Fibroblast of skin of left quadriceps (primary cell): ENCODE results near the gene PSMA7.
"Not testable (repeated sequence)": the region's sequence is repeated elsewhere in the genome, so short reads cannot be mapped to it uniquely, and the experiment has no call there.

ENCODE experiments used
- DNase-seq, 2 experiments: peaks; one replicate each; pipeline ENCODE4 v3.0.0-alpha.2; 2013; ENCODE audit warnings: low read depth in 2 of 2

The PSMA7 gene

DNA sequence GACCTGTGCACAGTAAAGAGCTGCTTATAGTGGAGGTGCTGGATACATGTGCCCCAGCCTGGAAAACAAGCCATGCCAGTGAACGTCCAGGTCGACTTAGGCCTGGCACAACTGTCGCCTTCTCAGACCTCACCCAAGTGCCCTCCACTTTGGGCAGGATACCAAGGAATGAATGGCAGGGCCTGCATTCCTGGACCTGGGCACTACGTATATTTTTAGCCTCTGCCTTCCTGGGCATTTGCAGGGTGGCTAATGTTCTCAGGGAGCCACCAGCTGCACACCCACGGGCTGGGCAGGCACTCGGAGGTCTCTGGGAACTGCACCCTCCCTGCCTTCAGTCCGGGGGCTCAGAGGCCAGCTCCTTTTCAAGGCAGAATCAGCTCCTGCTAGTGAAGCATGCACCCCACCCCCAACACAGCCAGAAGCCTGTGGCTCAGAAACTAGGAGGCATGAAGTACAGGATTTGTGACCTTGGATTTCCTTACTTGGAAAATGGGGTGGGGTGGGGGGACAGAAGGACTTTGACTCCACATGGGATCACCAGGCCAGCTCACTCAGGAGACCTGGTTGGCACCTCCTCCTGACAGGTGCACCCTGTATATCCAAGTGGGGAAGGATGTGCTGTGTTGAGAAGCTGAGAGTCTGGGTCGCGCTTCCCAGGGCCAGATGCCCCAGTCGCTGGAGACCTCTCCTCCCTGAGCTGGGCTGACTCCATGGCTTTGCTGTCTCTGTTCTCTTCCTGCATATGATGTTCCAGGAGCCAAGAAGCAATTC, 23.4 kb downstream of the PSMA7 start:
- no peak for DNase-seq

DNA sequence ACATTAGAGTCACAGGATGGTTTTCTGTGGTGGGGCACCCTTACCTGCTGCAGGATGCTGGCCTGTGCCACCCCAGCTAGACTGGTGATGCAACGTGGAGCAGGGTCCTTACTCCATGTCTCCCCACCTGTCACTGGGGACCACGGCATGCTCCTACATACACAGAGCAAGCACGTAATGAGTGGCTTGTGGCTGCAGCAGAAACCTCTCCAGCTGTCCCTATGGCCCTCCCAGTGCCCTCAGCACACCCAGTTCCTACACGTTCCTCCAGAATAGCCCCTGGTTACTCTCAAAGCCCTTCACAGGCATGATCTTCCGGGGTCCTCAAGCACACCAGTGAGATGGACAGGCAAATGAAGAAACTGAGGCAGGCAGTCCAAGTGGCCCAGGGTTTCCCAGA, 24.1 kb downstream of the PSMA7 start:
- DNase-seq, result no peak

DNA sequence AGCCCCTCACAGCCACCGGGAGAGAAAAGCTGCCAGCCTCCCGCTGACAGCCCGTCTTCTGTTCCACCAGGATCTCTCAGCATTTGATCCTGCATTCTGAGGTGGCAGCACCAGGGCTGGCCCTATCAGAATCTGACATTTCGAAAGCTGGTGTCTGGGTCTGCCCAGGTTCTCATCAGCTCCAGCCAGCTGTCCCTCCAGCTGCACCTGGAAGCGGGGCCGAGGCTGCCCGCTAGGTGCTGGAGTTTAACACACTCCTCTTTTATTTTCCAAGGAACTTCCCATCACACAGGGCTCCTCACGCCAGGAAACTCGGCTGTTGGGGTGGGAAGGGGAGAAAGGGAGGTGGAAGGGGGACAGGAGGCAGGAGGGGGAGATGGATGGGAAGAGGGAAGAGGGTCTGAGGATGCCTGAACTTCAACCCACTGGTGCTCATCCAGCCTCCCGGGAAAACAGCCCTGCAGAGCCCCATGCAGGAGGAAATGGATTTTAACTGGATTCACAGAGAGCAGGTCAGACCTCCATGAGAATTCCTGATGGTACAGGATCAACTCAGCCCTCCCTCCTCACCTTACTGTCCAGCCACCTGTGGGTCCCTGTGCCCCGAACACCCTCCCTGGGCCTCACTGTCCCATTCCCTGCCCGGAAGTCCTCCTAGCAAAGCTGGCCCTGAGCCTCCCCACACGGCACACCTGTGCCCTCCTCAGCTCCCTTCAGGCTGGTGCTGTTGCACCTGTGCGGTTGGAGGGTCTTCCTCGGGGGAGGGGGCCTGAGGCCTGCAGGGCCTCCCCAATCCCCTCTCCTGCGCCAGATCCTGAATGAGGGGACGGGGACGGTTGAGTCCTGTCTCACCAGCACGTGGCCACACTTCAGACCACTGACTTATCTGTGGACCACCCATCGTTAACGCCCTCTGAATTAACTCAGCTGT, 24.8 kb downstream of the PSMA7 start:
- DNase-seq, result no peak

DNA sequence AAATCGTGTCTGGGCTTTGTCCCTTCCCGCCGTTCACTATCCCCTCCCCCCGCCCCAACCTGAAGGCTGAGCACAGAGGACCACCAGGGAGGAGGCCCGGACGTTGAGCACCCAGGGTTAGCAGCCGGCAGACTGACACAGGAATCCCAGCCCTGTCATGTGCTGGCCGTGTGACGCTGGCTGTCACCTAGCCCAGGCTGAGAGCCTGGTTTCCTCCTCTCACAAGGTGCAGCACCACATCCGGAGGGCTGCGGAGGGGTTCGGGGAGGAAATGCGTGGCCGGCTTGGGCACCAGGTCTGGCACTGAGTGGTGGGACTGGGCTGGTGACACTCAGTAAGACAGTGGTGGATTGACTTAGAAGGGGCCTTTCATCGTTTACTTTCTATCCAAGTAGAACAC, 25.5 kb downstream of the PSMA7 start:
- DNase-seq, result no peak

GRCh38 chr20:62117362-62117646, 25.9 kb downstream of the PSMA7 start:
- no peak for DNase-seq

DNA sequence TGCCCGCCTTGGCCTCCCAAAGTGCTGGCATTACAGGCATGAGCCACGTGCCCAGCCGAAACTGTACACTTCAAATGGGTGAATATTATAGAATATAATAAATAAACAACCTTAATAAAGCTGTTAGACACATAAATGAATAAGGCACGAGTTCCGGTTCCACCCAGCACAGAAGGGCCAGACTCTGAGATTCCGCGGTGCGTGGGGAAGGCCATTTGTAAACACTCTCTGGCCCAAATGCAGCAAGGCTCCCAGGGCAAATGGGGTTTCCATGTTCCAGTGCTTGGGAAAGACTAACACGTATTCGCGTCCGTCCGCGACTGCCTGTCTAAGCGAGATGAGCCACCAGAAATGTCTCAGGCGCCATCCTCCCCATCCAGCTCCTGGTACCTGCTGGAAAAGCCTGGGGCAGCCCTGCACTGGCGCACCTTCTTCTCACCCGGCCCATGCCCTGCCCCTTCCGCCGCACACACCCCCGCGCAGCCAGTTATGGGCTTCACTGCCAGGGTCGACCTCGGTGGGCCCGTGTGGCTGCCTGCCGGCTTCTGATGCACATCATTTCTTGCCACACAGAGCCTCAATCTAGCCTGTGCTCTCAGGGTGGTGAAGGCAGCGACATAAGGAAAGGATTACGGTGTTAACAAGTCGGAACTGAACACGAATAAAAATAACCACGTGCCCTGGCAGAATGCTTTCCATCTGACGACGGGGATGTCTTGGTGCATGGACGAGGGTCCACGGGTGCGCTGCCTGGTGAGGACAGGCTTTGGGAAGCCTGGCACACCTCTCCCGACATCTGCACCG, 26.4 kb downstream of the PSMA7 start:
- no peak for DNase-seq

DNA sequence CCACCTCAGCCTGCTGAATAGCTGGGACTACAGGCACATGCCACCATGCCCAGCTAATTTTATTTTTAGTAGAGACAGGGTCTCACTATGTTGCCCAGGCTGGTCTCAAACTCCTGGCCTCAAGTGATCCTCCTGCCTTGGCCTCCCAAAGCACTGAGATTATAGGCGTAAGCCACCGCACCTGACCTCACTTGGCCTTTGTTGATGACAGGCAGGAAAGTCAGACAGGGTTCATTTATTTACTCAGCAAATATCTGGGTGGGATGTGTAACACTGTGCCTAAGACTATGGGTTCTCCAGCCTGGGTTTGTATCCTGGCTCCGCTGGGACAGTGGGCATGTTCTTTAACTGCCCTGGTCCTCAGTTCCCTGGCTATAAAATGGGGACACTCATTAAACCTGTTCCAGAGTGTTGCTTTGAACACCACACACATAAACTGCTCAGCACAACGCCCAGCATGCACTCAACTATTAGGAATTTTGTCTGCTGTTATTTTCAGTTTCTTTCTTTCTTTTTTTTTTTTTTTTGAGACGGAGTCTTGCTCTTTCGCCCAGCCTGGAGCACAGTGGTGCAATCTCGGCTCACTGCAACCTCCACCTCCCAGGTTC, 27.3 kb downstream of the PSMA7 start:
- not testable (repeated sequence) for DNase-seq

DNA sequence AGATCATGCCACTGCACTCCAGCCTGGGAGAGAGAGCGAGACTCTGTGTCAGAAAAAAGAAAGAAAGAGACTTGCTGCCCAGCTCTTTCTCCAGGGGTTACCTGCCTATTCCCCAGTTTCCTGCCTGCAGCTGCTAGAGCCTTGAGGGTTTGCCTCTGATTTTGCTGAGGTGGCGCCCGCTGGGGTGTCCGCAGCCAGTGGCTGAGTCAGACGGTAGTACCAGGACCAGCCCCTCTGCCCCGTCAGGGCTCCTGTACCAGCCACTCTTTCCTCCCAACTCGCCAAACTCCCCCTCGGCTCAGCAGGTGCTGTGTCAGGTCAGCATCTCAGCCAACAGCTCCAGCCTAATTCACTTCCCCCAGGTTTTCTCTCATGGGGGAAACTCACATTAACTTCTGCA, 28.3 kb downstream of the PSMA7 start:
- no peak for DNase-seq

DNA sequence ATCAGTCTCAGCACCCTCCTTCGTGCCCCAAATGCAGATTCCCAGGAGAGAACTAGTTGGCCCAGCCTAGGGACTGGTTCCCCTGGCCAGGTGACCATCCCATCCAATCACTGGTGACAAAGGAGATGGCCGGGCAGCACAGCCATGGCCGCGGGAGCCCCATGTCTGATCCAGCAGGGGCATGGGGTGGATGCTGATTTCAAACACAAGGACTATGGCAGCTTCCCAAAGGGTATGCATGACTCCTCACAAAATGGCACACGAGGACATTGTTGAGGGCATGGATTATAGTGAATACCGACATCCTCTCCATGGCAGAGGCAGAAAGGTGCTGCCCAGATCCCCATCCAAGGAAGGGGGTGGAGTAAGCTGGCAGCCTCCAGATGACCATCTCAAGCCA, 30.8 kb downstream of the PSMA7 start:
- DNase-seq, result no peak

DNA sequence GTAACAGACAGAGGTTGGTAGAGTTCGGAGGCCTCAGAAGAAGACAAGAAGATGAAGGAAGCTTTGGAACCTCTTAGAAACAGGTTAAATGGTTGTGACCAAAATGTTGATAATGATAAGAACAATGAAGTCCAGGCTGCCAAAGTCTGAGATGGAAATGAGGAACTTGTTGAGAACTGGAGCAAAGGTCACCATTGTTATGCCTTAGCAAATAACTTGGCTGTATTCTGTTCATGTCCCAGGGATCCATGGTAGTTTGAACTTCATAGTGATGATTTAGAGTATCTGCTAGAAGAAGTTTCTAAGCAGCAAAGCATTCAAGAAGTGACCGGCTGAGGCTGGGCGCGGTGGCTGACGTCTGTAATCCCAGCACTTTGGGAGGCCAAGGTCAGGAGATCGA, 32.0 kb downstream of the PSMA7 start:
- DNase-seq, result no peak

DNA sequence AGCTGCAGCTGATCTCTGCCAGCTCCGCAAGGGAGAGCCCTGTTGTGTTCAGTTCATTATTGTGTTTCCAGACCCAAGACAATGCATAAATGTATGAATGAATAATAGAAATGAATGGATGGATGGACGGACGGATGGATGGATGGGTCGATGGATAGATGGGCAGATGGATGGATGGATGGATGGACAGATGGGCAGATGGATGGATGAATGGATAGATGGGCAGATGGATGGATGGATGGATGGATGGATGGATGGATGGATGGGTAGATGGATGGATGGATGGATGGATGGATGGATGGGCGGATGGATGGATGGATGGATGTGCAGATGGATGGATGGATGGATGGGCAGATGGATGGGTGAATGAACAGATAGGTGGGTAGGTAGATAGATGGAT, 37.6 kb downstream of the PSMA7 start:
- no peak for DNase-seq

DNA sequence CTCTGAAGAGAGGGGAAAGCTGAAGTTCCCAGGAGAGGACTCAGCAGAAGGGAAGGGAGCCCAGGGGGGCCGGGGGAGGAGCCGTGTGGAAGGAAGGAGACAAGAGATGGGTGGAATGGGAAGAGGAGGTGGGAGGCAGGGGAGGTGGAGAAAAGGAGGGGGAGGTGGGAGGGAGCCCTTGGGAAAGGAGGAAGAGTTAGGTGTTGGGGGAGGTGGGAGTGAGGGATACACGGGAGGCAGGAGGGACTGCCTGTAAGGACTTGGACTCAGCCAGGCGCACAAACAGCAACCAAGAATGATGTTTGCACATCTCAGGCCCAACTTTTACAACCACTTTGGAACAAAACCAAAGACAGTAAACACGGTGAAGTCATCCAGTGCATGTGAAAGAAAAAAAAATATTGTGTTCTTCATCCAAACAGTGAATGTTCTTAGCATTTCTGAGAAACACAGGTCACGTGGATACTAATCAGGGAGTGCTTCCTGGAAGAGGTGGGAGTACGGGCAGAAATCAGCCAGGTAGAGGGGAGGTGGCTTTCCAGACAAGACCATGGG, 38.3 kb downstream of the PSMA7 start:
- DNase-seq, result no peak

GRCh38 chr20:62104234-62104789, 38.9 kb downstream of the PSMA7 start:
- no peak for DNase-seq

DNA sequence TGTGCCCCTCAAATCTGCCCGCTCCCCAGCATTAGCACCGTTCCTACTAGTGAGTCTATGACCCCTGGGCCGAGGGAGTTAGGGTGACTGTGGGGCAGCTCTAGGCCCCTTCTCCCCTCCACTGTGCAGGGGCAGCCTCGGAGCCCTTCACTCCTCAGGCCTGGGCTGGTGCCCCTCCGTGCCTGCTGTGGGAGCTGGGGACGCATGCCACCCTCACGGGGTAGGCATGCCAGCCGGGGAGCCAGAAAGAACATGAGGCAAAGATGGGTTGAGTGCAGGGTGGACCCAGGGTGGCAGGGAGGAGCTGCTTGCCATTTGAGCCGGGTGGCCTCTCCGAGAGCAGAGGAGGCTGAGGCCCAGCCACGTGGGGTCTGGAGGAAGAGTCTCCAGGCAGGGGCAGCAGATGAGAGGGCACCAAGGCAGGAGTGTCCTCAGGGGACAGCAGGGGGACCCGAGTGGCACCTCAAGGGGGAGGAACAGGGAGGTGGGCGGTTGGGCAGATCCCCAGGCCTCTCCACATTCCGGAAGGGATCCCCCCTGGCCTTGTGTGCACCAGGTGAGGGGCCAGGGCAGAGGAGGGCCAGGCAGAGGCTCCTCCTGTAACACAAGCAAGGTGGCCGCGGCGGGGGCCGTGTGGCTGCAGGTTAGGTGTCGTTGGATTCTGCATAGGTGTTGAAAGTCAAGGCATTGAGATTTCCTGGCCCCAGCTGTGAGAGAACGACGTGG, 39.5 kb downstream of the PSMA7 start:
- no peak for DNase-seq

DNA sequence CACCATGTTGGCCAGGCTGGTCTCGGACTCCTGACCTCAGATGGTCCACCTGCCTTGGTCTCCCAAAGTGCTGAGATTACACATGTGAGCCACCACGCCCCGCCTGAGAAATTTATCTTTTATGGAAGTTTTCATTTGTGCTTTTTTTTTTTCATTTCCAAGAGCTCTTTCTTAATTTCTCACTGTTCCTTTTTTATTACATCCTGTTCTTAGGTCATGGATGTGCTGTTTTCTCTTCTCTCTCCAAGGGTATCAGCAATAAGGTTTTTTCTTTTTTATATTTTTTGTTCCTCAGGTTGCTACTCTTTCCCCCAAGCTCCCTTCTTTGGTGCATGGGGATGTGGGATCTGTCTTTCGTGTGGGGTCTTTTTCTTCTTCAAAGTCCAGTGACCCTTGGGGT, 42.1 kb downstream of the PSMA7 start:
- DNase-seq, result no peak

- DNase-seq, result no peak
These were observed 45.2 kb downstream of the PSMA7 start for GRCh38 chr20:62097881-62098407.

DNA sequence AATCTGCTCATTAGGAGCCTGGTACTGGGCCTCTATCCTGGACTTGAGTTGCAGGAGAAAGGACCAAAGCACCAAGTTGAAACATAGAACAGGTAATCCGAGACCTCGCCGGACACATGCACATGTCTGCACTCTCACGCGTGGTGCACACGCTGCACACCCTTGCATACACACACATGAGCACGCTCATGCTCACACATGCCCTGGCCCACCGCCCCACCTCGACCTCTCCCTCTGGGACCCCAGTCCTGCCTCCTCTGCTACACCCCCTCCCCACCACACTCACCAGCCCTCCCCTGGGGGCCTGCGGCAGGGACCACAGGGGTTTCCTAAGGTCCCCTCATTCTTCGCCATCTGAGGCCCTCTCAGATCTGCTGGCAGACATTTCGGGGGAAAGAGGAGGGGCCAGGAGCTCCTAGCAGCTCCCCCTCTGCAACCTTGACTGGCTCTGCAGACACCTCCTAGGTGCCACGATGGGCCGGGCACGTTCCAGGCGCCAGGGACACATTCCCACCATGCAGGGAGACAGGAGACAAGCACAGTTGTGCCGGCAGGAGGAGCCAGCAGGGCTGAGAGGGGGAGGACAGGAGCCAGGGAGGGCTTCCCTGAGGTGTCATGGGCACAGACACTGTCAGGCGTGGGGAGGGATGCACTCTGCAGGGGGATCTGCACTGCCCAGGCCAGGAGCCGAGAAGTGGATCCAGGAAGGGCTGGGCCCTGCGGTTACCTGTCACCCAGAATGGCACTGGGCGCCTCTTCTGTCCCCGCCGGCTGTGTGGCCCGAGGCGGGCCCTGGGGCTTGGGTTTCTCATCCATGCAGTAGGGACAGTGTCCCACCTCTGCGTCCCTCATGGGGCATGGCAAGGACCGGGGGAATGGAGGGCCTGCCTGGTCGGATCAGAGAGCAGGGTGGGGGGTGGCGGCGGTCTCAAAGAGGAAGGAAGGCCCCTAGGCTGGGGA, 46.5 kb downstream of the PSMA7 start:
- DNase-seq, result no peak

DNA sequence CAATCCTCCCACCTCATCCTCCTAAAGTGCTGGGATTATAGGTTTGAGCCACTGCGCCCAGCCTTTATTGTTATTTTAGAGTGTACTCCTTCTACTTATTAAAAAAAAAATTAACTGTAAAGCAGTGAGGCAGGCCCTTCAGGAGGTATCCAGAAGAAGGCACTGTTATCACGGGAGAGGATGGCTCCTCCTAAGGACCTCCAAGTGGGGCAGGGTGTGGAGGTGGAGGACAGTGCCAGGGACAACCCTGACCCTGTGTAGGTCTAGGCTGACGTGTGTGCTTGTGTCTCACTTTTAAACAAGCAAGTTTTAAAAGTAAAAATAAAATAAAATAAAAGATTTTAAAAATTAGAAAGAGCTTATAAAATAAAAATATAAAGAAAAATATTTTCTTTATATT, 53.8 kb downstream of the PSMA7 start:
- DNase-seq, result no peak
